Mononuclear cell (primary cell): ENCODE data around the gene NRP1. TPM values are rescaled to one million over a fixed set of nuclear protein-coding genes. Genes with fewer than 3 reads are reported as not detected.
A peak's percentile ranks its signal among the peaks of the same experiment; 100 is the strongest.

Source experiments
- H3K27me3 ChIP-seq: 2 replicates; pipeline ENCODE4 v1.6.0; 2011; ENCODE audit warnings: low read length, control low read depth; ENCODE audit not compliant: insufficient read depth
- H3K4me1 ChIP-seq: 2 replicates; pipeline ENCODE4 v1.5.1; 2011; ENCODE audit warnings: mild to moderate bottlenecking, low read length, control low read depth; ENCODE audit not compliant: insufficient read depth
- H3K4me3 ChIP-seq: 2 replicates; pipeline ENCODE4 v1.5.1; 2011; ENCODE audit warnings: mild to moderate bottlenecking, low read length, moderate library complexity
- H3K9me3 ChIP-seq: 2 replicates; pipeline ENCODE4 v1.5.1; 2011; ENCODE audit warnings: low read depth, mild to moderate bottlenecking, control low read depth, low read length
- total RNA-seq: library from RNA; depleted of rRNA; stranded (reverse); fragments of >200 nt; gene quantifications from one replicate; pipeline ENCODE4 v1.2.3, GENCODE V29; 2012

The NRP1 gene
- total RNA-seq, 1 donor, result 1.2 TPM

DNA sequence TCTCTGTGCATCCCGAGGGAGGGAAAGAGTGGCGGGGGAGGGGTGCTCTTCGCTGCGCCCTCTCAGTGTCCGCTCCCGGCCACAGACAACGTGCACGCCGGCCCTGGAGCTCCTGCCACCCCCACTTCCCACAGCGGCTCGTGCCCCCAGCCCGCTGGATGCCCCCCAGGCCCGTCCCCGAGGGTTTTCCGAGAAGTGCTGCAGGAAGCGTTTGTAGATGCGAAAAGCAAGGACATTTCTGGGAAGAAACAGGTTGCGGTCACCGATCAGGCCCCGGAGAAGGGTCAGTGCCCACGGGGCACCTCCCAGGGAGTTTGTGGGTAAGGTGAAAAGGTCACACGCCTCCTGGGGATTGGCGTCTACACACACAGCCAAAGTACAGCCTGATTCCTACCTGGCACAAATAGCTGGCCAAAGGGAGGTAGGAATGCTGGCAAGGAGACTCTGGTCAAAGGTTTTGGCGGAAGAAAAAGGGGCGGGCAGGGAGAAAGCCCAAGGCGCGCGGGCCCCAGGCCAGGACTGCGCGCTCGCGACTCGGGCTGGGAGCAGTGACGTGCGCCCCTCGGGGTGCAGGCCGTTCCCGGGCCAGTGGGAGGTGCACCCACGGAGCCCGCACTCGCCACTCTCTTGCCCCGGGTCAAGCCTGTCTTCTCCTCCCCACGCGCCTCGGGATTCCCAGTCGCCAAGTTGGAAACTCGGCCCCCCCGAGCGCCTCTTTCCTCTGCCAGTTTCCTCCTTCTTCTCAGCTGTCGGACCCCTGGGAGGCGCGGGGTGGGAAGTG is 1.5 kb upstream of the NRP1 start:
- peaks cover 33% of the 10 kb centered on the region for H3K4me1 ChIP-seq
- no peak overlapping the region for H3K4me3 ChIP-seq
- H3K27me3 ChIP-seq, result peaks cover 73% of the 10 kb centered on the region
- no peaks in the 10 kb centered on the region for H3K9me3 ChIP-seq

DNA sequence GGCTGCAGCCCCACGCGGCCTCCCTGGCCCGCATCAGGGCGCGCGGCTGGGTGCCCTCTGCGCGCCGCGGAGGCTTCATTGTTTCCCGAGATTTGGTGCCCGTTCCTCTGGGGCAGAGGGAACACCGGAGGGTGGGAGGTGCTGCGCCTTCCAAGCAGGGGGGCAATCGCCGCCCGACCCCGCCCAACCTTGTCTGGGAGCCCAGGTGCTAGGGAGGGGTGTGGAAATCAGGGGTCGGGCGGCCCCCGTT is 1.0 kb upstream of the NRP1 start:
- no peaks in the 10 kb centered on the region for H3K9me3 ChIP-seq
- peaks cover 33% of the 10 kb centered on the region for H3K4me1 ChIP-seq
- H3K27me3 ChIP-seq, result peaks cover 79% of the 10 kb centered on the region
- H3K4me3 ChIP-seq, result no peak overlapping the region

DNA sequence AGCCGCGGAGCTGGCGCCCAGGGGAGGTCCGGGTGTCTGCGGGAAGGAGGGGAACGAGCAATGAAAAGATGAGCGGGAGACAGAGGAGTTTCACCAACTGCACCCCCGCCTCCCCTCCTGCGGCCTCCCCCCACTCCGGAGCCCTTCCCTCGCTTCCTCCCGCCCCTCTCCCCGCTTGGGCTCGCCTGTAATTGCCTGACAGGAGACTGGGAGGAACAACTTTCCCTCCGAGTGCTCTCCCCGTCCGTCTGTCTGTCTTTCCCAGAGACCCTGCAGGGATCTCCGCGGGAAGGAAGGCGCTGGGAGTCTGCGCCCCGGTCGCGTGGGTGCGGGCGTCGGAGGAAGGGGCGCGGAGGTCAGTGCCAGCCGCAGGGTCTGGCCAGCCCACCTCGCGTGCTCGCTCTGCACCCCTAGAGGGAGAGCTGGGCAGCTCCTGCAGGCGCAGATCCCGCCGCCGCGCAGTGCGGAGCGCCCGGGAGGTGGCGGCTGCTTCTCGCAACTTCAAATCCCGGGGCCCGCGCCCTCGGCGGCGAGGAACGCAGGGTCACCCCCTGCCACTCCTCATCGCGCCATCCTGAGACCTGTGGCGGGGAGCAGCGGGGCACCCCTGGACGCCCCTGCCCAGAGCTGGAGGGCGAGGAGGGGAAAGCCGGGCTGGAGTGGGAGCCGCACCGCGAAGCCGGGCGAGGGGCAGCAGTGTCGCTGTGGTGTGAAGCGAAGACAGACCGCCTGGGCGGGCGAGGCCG is 511 bp upstream of the NRP1 start:
- peak overlapping the region; percentile 15 for H3K4me3 ChIP-seq
- H3K9me3 ChIP-seq, result no peaks in the 10 kb centered on the region
- H3K27me3 ChIP-seq, result peaks cover 79% of the 10 kb centered on the region
- peaks cover 33% of the 10 kb centered on the region for H3K4me1 ChIP-seq

DNA sequence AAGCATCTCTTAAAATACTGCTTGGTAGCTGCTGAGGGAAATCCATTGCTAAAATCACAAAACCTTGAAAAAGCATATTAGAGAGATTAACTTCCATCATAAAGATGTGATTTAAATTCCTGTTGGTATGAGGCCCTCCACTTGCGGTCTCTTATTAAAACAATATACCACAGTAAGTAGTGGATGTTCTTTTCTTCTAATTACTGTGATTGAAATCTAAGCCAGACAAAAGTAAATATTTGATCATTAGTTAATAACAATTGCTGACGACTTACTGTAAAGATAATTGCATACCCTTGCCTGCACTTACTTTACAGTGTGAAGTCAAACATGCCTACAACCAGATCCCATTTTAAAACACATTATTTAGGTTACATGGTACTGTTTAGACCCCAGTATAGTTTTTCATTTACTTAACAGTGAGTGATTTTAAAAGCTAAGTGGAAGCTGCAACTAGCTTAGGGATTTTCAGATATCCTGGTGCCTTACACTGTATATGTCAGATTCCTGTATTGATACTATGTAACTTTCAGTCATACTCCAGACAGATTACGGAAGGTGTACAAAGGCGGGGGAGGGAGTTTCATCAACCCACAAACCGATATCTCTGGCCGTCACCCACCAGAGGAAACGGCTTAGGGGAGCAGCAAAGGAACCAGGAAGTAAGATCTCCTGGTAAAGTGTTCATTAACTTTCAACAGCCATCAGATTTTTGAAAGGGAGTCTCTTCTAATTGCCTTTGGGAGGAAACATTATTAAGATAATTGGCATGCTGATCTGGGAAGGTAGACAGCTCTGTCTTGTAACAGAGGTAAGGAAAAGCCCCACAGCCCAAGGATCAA is 986 bp downstream of the NRP1 start:
- peak overlapping the region; percentile 42 for H3K4me3 ChIP-seq
- peaks cover 33% of the 10 kb centered on the region for H3K4me1 ChIP-seq
- peaks cover 79% of the 10 kb centered on the region for H3K27me3 ChIP-seq
- no peaks in the 10 kb centered on the region for H3K9me3 ChIP-seq

DNA sequence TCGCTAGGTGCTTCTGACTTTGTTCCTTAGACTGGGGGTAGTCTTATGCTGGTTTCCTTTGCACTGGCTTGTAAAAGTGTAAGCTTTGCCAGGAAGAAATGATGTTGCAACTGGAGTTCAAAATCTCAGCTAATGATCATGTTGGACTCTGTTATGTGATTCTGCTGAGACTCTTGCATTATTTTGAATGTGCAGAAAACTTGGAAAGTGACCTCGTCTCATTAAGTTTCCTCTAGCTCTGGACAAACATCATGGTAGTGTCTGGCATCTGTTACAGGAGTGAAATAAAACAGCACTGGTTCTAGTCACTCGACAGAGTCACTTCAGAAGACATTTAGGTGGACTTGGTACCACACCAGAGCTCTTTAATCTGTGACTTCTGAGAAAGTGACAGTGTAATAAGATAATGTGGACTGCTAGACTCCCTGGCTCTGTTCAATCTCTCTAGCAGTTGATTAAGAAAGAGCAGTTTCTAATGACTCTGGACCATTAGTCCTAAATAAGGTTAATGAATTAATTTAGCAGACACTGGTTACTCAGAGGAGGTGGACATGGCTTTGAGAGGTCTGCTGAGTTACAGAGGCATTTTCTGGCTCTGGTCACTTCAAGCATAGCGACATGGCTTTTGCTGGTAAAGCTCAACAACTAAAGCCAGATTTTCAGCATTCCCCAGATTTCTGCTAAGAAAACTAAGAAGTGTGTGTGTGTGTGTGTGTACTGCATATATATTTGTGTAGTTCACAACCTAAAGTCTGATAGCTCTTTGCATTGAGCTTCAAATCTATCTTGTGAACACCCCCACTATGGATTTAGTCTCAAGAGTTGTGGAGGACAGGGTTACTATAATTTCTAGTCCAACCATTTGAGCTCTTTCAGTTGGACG is 2.0 kb downstream of the NRP1 start:
- H3K4me3 ChIP-seq, result no peak overlapping the region
- peaks cover 81% of the 10 kb centered on the region for H3K27me3 ChIP-seq
- peaks cover 33% of the 10 kb centered on the region for H3K4me1 ChIP-seq
- no peaks in the 10 kb centered on the region for H3K9me3 ChIP-seq

DNA sequence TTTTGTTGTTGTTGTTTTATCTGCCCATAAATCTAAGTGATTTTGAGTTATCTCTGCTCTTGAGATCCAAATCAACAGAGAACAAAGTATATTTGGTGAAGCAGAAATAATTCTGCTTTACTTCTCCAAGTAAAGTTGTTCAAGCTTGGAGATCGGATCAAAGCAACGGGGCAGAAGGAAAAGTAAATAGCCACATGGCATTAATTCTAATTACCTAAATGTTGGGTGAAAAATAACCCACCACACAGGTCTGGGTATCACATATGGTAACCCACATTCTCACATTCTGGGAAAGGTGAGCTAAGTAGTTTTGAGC is 3.1 kb downstream of the NRP1 start:
- H3K4me3 ChIP-seq, result no peak overlapping the region
- H3K27me3 ChIP-seq, result peaks cover 76% of the 10 kb centered on the region

DNA sequence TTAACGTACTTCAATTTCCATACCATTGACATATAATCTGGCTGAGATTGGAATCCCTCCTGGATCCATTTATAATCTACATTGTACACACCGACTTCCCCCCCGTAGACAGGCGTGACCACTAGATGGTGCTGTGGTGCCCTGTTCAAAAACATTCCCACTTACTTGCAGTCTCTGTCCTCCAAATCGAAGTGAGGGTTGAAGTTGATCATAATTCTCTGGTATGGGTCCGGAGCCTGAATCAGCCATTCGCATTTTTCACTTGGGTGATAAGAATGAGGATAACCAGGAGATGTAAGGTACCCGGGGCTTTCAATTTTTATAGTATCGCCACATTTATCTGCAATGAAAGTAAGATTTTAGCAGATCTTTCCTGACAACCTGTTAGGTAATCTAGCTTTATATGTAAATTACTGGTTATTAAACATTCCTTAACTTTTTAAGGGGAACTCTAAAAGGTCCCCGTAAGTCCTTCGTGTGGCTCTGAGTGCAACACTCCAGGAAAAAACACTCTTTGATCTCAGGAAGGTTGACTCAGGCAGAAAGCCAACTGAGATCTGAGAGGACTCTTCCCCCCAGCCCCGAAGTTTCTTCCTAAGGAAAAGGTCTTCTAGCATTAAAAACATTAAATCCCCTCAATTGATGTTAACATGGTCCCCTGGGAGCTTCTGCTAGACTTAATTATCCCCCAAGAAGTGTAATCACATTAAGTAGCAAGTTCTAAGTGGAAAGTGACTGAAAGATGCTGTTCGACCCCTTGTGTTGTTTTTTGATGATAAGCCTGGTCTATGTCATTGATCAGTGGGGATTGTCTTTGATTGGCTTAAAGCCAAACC is 3.7 kb downstream of the NRP1 start:
- Histone ChIP-seq H3K9me3 (no peaks in the 10 kb centered on the region), H3K27me3 (peaks cover 73% of the 10 kb centered on the region)

More for the DNA sequence above, 3.1 kb downstream of the NRP1 start:
- peaks cover 25% of the 10 kb centered on the region for H3K4me1 ChIP-seq
- H3K9me3 ChIP-seq, result no peaks in the 10 kb centered on the region

DNA sequence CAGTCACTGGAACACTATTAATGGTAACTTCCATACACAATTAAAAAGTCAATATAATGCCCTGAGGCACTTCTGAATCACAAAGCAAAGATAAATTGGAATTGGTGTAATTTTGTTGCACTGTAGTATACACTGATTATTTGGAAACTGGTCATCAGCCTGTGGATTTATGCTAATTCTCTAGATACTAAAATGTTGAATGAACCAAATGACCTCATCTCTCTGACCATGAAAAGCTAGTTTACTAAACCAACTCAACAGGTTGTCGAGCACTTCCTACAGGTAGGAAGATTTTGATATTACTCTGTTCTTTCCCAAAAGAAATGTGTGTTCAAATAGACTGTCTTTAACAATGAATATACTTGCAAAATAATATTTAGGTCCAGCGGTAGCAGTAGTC is 5.3 kb downstream of the NRP1 start:
- no peak overlapping the region for H3K4me3 ChIP-seq
- no peaks in the 10 kb centered on the region for H3K9me3 ChIP-seq
- peaks cover 65% of the 10 kb centered on the region for H3K27me3 ChIP-seq
- H3K4me1 ChIP-seq, result peaks cover 7% of the 10 kb centered on the region

More for the DNA sequence above, 3.7 kb downstream of the NRP1 start:
- no peak overlapping the region for H3K4me3 ChIP-seq
- peaks cover 19% of the 10 kb centered on the region for H3K4me1 ChIP-seq

DNA sequence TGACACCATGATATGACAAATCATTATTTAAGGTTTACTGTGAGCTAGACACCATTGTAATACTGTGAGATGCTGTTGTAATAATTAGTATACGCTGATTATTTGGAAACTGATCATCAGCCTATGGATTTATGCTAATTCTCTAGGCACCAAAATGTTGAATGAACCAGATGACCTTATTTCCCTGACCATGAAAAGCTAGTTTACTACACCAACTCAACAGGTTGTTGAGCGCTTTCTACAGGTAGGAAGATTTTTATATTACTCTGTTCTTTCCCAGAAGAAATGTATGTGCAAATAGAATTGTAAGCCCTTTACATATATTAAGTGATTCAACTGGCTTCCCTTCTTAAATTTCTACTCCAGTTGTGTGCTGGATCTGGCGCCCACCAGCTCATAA is 6.2 kb downstream of the NRP1 start:
- no peaks in the 10 kb centered on the region for H3K4me1 ChIP-seq
- H3K9me3 ChIP-seq, result no peaks in the 10 kb centered on the region
- no peak overlapping the region for H3K4me3 ChIP-seq
- H3K27me3 ChIP-seq, result peaks cover 56% of the 10 kb centered on the region

DNA sequence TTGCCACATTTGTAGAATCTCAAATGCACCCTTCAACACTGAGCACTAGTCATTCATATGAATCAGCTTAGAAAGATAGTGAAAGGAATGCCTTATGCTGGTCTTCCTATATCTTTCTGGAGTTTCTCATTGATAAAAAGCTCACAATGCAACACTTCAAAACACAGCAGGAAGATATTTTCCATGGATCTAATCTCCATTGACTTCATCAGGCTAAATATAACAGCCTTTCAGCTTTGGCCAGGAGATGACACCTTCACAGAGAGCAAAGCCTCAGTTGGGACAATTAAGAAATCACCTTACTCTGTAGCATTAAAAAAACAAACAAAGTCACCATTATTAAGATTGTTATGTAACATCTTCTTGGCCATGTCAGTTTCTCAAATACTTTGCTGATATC is 6.7 kb downstream of the NRP1 start:
- no peaks in the 10 kb centered on the region for H3K4me1 ChIP-seq
- no peaks in the 10 kb centered on the region for H3K9me3 ChIP-seq
- H3K4me3 ChIP-seq, result no peak overlapping the region
- H3K27me3 ChIP-seq, result peaks cover 51% of the 10 kb centered on the region

DNA sequence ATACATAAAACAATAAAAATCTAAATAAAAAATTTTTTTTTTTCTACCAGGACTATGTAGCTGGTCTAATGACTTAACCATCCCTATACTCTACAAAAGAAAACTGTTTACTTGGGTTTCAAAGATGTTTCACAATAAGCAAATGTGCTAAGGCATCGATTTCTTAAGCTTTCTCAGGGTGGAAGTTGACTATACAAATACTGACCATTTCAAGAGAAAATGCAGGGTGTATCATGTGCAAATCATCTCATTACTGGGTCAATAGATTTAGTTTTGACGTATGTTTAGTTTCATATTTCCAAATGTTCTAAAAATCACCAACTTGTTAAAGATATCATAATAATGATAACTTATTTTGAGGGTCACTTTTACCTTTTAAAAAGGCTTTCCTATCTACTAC is 7.5 kb downstream of the NRP1 start:
- Histone ChIP-seq H3K27me3 (peaks cover 43% of the 10 kb centered on the region), H3K4me1 (no peaks in the 10 kb centered on the region), H3K4me3 (no peak overlapping the region), H3K9me3 (no peaks in the 10 kb centered on the region)

DNA sequence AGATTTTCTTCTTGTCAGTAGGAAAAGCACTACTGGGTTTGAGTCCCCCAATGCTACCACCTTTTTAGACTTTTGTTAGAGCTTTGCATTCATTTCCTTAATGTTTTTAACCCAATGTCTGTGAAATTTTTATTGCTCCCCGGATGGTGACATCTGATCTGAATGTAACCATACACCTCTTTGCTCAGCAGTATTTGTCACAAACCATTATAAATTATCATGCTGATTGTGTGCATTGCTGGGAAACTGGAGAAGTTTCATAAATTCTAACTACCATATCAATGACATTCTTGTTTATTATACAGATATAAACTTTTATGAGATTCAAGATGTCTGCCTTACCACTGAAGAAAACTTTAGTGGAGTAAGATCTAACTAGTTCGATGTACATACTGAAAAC is 8.5 kb downstream of the NRP1 start:
- Histone ChIP-seq H3K9me3 (no peaks in the 10 kb centered on the region), H3K4me3 (no peak overlapping the region), H3K27me3 (peaks cover 33% of the 10 kb centered on the region), H3K4me1 (no peaks in the 10 kb centered on the region)

DNA sequence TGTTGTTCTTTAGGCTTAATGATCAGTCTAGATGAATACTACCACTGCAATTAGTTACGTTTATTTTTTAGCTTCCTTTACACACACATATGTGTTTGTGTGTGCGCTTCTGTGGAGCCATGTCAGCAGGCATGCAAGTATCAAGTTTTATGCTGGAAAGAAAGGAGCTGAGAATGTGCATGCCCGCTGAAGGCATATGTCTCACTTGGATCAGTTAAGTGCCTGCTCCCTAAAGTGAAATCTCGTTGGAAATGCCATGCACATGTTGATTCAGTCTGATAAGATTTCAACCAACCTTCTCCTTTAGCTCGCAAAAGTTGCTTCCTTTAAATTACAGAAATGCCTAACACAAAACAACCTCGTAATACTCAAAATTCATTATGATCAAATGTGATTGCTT is 10.7 kb downstream of the NRP1 start:
- Histone ChIP-seq H3K4me3 (no peak overlapping the region), H3K9me3 (no peaks in the 10 kb centered on the region), H3K4me1 (no peaks in the 10 kb centered on the region), H3K27me3 (peaks cover 17% of the 10 kb centered on the region)

DNA sequence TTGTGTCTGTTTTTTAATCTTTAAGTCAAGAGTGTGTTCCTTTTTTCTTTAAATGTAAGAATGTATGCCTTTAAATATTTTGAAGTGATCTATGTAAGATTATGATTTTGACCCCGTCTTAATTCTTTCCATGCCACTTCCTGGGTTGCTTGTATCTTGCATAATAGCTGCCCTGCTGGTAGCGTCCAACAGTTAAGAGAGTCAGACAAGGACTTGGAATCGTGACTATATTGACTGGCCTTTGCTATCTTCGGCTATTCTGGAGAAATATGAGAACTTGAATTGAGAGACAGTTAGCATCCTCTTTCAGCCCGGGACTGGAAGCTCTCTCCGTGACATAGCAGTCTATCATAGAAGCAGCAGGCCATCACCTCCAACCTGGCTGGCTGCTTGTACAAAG is 13.0 kb downstream of the NRP1 start:
- Histone ChIP-seq H3K27me3 (peaks cover 5% of the 10 kb centered on the region), H3K9me3 (no peaks in the 10 kb centered on the region), H3K4me1 (no peaks in the 10 kb centered on the region), H3K4me3 (no peak overlapping the region)
